GM10248 (cell line): ENCODE measurements around the gene CYP46A1.

Experiments used
- CTCF ChIA-PET: fragments of 300-600 bp; sonication (Branson Sonifier 250); formaldehyde crosslinking; extraction: SDS; loops from one replicate; lab custom pipeline; 2021; ENCODE audit warnings: antibody characterized with exemption; lab: Yijun Ruan, JAX
- POLR2A ChIA-PET: fragments of 350-650 bp; sonication (Branson Sonifier 250); formaldehyde crosslinking; extraction: SDS; loops from one replicate; lab custom pipeline; 2020; ENCODE audit warnings: antibody characterized with exemption; lab: Yijun Ruan, JAX
- DNase-seq: peaks from one replicate; pipeline ENCODE4 v3.0.0; 2012; ENCODE audit errors: extremely low spot score
- CTCF ChIP-seq: IDR thresholded peaks from 2 replicates; pipeline ENCODE4 v1.5.1; 2012; ENCODE audit warnings: mild to moderate bottlenecking, low read depth; ENCODE audit errors: extremely low read depth, missing control alignments, control extremely low read depth

The CYP46A1 gene

GRCh38 chr14:99749142-99749541 is 65.0 kb downstream of the CYP46A1 start:
- ChIA-PET CTCF (interaction anchor here (1.0 kb wide), 1 partner anchor 9 kb away, joined by 3 read pairs; no protein-coding TSS in a partner anchor), POLR2A (no interaction called here)
- DNase-seq, result no peak
- no peak for TF ChIP-seq CTCF

GRCh38 chr14:99749763-99750715 is 65.9 kb downstream of the CYP46A1 start:
- DNase-seq, result no peak
- POLR2A ChIA-PET, result interaction anchor here (0.6 kb wide), 1 partner anchor 13 kb away, joined by 3 read pairs; no protein-coding TSS in a partner anchor

GRCh38 chr14:99750746-99751450 is 66.8 kb downstream of the CYP46A1 start:
- no peak for TF ChIP-seq CTCF
- POLR2A ChIA-PET, result interaction anchor here (0.6 kb wide), 1 partner anchor 14 kb away, joined by 3 read pairs; no protein-coding TSS in a partner anchor
- CTCF ChIA-PET, result interaction anchor here (2.3 kb wide), 1 partner anchor 21 kb away, joined by 9 read pairs; no protein-coding TSS in a partner anchor
- DNase-seq, result no peak

More at GRCh38 chr14:99749763-99750715, 65.9 kb downstream of the CYP46A1 start:
- TF ChIP-seq CTCF, result no peak
- CTCF ChIA-PET, result interaction anchor here (1.0 kb wide), 1 partner anchor 10 kb away, joined by 3 read pairs; no protein-coding TSS in a partner anchor

- ChIA-PET CTCF (interaction anchor here (0.7 to 2.3 kb wide), 4 partner anchors 8 to 132 kb away, joined by 3 to 9 read pairs (median 3); no protein-coding TSS in a partner anchor), POLR2A (no interaction called here)
- no peak for DNase-seq
- TF ChIP-seq CTCF, result no peak
Observed at GRCh38 chr14:99751539-99752485, 67.7 kb downstream of the CYP46A1 start.

- DNase-seq, result no peak
- POLR2A ChIA-PET, result no interaction called here
- CTCF ChIA-PET, result interaction anchor here (1.2 to 2.3 kb wide), 3 partner anchors 9 to 23 kb away, joined by 3 to 9 read pairs (median 3); no protein-coding TSS in a partner anchor
Observed at GRCh38 chr14:99752486-99753121, 68.5 kb downstream of the CYP46A1 start.

More at GRCh38 chr14:99752486-99753121, 68.5 kb downstream of the CYP46A1 start:
- TF ChIP-seq CTCF, result no peak
